Measurements from ENCODE around the gene TRPM3. TPM values are rescaled to one million over a fixed set of nuclear protein-coding genes. Genes with fewer than 3 reads are reported as not detected.

TRPM3 gene
- total RNA-seq, 1 donor from 2014 or later, result 0.15 TPM

- intact Hi-C loops (cut with DNase I), result no loop called here
Measured at GRCh38 chr9:70581955-70582350, 539.5 kb downstream of the TRPM3 start.

GRCh38 chr9:70581214-70581954 lies 540.0 kb downstream of the TRPM3 start:
- peaks cover 22% of the 10 kb centered on the region for H3K4me1 ChIP-seq
- no peaks in the 10 kb centered on the region for H3K9me3 ChIP-seq
- no peaks in the 10 kb centered on the region for H3K27me3 ChIP-seq (ENCODE audit: low read depth)
- DNase-seq, result no peak
- no peak overlapping the region for H3K27ac ChIP-seq
- H3K36me3 ChIP-seq, result no peaks in the 10 kb centered on the region
- H3K4me3 ChIP-seq, result no peak overlapping the region
- TF ChIP-seq, protein P1, sequence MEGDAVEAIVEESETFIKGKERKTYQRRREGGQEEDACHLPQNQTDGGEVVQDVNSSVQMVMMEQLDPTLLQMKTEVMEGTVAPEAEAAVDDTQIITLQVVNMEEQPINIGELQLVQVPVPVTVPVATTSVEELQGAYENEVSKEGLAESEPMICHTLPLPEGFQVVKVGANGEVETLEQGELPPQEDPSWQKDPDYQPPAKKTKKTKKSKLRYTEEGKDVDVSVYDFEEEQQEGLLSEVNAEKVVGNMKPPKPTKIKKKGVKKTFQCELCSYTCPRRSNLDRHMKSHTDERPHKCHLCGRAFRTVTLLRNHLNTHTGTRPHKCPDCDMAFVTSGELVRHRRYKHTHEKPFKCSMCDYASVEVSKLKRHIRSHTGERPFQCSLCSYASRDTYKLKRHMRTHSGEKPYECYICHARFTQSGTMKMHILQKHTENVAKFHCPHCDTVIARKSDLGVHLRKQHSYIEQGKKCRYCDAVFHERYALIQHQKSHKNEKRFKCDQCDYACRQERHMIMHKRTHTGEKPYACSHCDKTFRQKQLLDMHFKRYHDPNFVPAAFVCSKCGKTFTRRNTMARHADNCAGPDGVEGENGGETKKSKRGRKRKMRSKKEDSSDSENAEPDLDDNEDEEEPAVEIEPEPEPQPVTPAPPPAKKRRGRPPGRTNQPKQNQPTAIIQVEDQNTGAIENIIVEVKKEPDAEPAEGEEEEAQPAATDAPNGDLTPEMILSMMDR (IDR thresholded peaks at IDR 0.05), result no peak
- intact Hi-C loops (cut with DNase I), result no loop called here
- no peak for ATAC-seq

More at GRCh38 chr9:70581955-70582350, 539.5 kb downstream of the TRPM3 start:
- TF ChIP-seq, protein P1 (IDR thresholded peaks at IDR 0.05), result no peak
- Histone ChIP-seq H3K36me3 (no peaks in the 10 kb centered on the region), H3K27me3 (ENCODE audit: low read depth) (no peaks in the 10 kb centered on the region), H3K4me3 (no peak overlapping the region), H3K27ac (no peak overlapping the region), H3K4me1 (peaks cover 23% of the 10 kb centered on the region), H3K9me3 (no peaks in the 10 kb centered on the region)
- ATAC-seq (no peak), DNase-seq (no peak)

- no peak overlapping the region for H3K27ac ChIP-seq
- no peak overlapping the region for H3K4me3 ChIP-seq
- H3K4me1 ChIP-seq, result peaks cover 24% of the 10 kb centered on the region
- ATAC-seq (peak in 1 of 2 donors; percentile 34), DNase-seq (no peak)
- TF ChIP-seq, protein P1 (IDR thresholded peaks at IDR 0.05), result no peak
- no peaks in the 10 kb centered on the region for H3K9me3 ChIP-seq
- H3K36me3 ChIP-seq, result no peaks in the 10 kb centered on the region
- no peaks in the 10 kb centered on the region for H3K27me3 ChIP-seq (ENCODE audit: low read depth)
- intact Hi-C loops (cut with DNase I), result no loop called here
Measured at GRCh38 chr9:70580606-70581195, 540.7 kb downstream of the TRPM3 start.

DNA sequence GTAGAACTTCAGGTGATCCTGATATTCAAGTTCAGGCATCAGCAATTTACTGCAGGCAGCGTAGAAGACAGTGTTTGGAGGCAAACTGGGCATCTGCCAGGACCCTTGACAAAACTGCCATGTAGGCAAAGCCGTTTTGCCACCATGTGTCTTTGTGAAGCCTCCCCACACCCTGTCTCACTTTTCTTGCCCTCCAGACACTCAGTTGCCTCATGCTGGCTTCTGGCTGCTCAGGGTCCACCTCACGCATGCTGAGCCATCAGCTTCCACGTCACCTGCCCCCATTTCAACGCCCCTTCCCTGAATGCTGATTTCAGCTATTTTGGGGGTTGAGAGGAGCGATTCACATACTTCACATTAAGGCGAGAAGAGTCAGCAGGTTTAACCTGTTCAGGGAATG lies 541.7 kb downstream of the TRPM3 start:
- H3K36me3 ChIP-seq, result no peaks in the 10 kb centered on the region
- no peaks in the 10 kb centered on the region for H3K27me3 ChIP-seq (ENCODE audit: low read depth)
- TF ChIP-seq, protein P1 (IDR thresholded peaks at IDR 0.05), result no peak
- intact Hi-C loops (cut with DNase I), result no loop called here
- DNase-seq, result no peak
- peaks cover 28% of the 10 kb centered on the region for H3K4me1 ChIP-seq
- no peak overlapping the region for H3K27ac ChIP-seq
- no peaks in the 10 kb centered on the region for H3K9me3 ChIP-seq
- H3K4me3 ChIP-seq, result no peak overlapping the region
- no peak for ATAC-seq

- no peaks in the 10 kb centered on the region for H3K9me3 ChIP-seq
- intact Hi-C loops (cut with DNase I), result no loop called here
- no peak overlapping the region for H3K4me3 ChIP-seq
- no peaks in the 10 kb centered on the region for H3K27me3 ChIP-seq (ENCODE audit: low read depth)
- TF ChIP-seq, protein P1 (IDR thresholded peaks at IDR 0.05), result no peak
- no peaks in the 10 kb centered on the region for H3K36me3 ChIP-seq
- ATAC-seq (no peak), DNase-seq (no peak)
- peaks cover 35% of the 10 kb centered on the region for H3K4me1 ChIP-seq
- H3K27ac ChIP-seq, result no peak overlapping the region
Measured at GRCh38 chr9:70578720-70579119, 542.7 kb downstream of the TRPM3 start.
